Stimulated activated CD8-positive, alpha-beta memory T cell treated with anti-CD3 and anti-CD28 coated beads, Interleukin-7, amount 100 ng/mL, for 24 hours (primary cell): Measurements from ENCODE around the gene GRAMD2B.
"Not testable (repeated sequence)": the region's sequence is repeated elsewhere in the genome, so short reads cannot be mapped to it uniquely, and the experiment has no call there.

Experiments
- DNase-seq: peaks from one replicate; pipeline ENCODE4 v3.0.0-alpha.2; 2020; ENCODE audit warnings: low read depth

Gene GRAMD2B

DNA sequence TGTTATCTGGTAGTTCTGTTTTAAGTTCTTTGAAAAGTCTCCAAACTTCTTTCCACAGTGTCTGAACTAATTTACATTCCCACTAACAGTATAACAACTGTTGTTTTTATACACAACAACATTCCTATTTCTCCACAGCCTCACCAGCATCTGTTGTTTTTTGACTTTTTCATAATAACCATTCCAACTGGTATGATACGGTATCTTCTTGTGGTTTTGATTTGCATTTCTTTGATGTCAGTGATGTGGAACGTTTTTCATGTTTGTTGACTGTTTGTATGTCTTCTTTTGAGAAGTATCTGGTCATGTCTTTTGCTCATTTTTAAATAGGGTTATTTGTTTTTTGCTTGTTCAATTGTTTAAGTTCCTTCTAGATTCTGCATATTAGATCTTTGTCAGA is 12.6 kb upstream of the GRAMD2B start:
- DNase-seq, result no peak

DNA sequence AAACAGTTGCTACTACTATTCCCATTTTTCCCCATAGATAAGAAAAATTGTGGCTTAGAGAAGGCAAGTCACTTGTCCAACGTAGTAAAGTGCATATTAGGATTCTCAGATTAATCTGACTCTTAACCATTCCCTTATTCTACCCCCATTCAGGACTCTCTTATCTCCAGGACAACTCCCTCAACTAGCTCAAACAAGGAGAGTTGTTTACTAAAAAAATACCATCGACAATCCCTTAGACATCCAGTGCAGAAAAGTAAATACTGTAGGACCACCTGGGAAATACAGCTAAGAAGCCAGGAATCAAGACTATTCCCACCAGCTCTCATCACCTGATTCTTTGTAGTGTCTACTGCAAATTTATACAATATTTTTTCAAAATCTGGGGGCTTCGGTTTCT is 9.4 kb upstream of the GRAMD2B start:
- DNase-seq, result no peak

DNA sequence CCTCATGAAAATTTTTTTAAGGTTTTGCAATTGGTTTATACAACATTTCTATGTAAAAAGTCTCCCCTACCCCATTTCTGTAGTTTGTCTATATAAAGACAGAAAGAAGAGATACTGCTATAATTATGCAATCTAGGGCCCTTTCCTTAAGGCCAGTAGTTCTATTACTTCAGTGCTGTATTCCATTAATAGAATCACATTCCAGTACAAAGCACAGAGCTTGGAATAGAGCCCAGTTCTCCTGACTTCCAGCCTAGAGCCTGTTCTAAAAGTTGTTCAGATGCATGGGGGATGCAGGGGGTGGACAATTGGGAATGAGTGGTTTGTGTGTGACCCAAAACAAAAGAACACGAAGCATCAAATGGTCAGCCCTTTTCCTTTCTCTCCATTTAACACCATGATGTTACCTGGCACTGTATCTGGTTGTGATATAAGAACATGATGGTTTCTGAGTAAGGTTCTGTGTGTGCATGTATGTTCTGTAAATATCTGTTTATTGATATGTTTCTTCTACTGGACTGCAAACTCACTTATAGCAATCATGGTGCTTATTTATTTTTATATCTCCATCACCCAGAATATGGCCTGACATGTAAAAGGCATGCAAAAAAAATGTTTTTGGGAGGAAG is 8.2 kb upstream of the GRAMD2B start:
- no peak for DNase-seq

DNA sequence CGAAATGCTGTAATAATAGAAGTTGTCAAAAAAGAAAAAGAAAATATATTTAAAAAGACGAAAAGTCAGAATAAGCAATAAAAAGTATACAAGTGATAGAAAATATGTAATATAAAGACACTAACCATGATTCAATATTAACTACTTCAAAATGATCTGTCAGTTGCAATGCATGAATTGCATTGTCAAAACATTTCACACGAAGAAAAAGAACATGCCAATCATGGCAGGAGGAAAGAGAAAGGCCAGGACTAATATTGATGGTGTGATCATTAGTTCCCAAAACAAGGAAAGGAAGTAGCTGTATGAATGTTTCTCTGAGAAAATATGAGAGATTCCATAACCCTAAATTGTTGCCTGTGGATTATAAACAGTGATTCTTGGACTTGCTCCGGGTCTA is 7.4 kb upstream of the GRAMD2B start:
- DNase-seq, result no peak

DNA sequence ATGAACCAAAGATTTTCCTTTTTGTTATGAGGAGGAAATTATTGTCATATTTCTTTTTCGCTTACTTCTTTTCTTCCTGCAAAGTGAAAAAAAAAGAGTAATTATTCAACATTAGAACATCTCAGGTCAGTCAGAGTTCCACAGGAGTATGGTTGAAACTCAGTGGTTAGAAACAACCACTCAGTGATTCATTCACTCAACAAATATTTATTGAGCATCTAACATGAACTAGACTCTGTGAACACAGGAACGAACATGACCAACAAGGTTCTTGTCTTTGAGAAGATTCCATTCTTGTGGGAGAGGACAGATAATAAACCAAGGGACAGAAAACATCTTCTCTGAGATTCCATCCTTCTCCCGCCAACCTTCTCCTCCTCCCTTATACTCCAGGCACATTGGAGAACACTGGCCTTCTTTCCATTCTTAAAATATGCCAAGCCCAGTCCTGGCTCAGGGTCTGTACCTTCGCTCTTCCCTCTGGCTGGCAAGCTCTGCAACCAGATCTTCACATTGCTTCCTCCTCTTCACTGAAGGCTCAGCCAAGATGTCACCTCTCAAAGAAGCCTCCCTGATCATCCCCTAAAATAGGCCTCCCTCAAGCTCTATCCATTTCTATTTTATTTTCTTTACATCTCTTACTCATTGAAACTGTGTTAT is 6.8 kb upstream of the GRAMD2B start:
- no peak for DNase-seq

DNA sequence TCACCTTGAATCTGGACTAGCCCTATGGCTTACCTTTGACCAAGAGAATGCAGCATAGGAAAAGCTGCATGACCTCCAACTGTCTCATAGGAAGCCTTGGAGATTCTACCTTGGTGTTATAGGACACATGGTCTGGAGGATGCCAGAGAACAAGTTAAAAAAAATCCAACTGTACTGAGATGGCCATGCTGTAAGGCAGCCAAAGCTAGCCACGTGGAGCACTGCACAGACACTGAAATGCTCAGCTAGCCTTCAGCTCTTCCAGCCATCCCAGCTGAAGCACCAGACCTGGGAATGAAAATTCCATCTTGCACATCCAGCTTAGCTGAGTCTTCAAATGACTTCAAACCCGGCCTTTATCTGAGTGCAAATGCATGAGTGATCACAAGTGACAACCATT is 6.0 kb upstream of the GRAMD2B start:
- DNase-seq, result no peak

DNA sequence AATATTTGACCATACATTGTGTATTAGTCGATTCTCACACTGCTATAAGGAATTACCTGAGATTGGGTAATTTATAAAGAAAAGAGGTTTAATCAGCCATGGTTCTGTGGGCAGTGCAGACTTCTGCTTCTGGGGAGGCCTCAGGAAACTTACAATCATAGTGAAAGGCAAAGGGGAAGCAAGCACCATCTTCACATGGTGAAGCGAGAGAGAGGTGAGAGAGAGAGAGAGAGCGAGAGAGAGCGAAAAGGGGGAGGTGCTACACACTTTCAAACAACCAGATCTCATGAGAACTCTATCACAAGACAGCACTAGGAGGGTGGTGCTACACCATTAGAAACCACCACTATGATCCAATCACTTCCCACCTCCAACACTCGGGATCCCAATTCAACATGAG is 4.1 kb upstream of the GRAMD2B start:
- DNase-seq, result no peak

DNA sequence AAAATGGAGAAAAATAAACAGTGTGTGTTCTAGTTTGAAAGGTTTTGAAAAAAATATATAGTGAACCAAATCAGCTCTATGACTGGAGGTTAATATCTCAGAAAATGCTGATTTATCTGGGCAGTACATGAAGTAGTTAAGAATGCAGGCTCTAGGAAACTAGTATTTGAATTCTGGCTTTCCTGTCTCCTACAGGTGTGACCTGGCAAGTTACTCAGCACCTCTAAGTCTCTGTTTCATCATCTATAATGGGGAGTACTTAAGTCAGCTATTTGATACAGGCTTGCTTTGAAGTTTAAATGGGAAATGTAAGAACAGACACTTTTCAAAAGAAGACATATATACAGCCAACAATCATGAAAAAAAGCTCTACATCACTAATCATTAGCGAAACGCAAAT is 5.2 kb downstream of the GRAMD2B start:
- no peak for DNase-seq

DNA sequence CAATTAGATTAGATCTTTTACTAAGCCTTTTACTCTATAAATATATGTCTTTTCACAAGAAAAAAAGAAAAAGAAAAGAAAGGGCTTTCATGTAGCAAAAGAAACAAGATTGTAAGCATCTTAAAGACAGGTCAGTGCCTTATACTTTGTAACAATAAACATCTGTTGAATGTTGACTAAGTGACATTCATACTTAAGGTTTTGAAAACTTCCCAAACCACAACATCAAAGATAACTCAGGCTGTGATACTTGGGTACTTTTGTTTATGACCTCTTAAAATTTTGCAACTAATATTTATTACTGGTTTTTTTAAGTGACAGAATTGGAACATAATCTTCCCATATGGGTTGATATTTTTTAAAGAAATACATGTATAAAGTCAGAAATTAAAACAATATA is 7.4 kb downstream of the GRAMD2B start:
- DNase-seq, result no peak

DNA sequence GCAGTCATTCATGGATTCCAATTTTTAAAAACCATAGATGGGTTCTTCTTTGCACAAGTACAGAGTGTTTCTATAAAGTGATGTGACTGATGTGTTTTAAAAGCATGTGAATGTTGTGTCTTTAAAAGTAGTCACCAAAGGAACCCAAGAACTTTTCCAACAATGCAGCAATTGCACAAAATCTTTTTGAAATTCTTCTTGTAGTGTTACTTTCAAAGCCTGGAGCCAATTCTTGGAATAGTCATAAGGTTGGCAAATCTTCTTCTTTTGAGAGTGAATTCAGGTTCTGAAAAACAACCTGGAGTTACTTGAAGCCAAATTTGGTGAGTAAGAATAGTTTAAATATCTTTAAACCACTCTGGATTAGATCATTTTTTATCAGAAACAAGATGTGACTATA is 10.5 kb downstream of the GRAMD2B start:
- DNase-seq, result no peak

DNA sequence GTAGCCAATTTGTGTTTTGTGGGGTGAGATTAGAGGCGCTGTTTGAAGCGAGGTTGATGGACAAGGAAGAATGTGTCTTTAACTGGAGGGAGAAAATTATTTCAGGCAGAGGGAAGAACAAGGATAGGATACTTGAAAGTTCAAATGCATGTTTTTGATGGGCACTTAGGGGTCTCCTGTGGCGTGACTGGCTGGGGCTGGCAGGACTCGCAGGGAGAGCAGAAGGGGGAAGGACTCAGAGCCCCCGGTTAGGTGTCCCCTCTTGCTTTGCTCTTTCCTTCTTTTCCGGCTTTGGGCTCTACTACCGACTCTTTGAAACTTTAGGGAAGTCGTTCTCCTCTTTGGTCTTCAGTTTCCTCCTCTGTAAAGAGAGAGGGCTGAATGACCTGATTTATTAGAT is 12.1 kb downstream of the GRAMD2B start:
- DNase-seq, result no peak

DNA sequence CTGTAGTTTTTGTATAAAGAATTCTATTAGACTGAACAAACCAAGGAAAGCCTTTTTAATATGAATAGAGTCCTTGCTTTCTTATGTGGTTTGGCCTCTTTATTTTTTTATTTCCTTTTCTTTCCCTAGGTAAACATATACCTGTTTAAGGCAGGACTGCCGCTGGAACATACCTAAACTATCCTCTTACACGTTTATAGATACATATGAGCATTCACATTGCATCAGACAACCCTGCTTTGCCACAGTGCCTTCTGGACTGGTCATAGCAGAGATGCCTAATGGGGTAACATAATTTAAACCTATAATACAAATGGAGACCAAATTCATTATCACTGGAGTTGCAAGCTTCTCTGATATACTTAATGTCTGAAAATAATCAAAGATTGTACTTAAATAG is 12.5 kb downstream of the GRAMD2B start:
- no peak for DNase-seq

DNA sequence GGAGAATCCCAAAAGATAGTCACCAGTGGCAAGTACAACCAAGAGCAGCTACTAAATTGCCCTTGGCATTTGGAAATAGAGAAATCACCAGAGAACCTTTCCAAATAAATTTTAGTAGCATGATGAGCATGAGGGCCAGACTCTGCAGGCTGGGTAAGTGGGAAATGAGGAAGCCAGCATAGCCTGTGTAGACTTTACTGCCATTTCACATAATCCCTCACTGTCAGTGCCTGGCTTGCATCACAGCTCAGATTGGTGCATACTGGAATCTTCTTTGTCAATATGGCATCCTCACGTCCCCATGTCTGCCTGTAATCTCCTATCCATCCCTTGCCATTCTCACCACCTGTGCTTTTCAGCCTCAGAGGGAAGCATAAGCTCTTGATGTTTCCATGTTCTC is 14.5 kb downstream of the GRAMD2B start:
- no peak for DNase-seq

DNA sequence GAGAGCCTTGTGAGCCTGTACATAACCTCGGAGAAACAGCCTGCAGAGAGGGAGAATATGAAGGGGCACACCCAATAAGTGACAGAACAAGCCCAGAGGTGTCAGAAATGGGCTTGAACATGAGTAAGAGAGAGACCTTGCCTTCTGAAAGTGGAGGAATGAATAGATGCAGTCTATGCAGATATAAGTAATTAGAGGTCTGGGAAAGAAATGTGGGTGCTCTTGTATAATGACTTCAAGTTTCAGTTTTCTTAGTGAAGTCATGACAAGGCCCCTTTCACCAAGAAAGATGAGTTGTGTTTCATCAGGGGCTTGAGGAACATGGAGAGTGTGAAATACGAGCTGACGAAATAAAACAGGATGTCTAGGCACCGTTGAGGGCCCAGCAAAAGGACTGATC is 15.1 kb downstream of the GRAMD2B start:
- DNase-seq, result no peak

DNA sequence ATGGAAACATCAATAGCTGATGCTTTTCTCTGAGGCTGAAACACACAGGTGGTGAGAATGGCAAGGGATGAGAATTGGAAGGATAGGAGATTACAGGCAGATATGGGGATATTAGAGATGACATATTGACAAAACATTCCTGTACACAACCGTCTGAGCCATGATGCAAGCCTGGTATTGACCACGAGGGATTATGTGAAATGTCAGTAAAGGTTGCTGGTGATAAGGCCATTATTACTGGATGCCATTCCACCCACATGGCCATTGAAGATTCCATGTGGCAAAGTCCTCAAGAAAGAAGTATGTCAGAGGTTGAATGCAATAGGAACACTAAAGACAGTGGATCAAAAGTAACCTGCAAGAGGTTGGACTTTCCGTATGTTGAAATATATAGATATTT is 15.7 kb downstream of the GRAMD2B start:
- no peak for DNase-seq

DNA sequence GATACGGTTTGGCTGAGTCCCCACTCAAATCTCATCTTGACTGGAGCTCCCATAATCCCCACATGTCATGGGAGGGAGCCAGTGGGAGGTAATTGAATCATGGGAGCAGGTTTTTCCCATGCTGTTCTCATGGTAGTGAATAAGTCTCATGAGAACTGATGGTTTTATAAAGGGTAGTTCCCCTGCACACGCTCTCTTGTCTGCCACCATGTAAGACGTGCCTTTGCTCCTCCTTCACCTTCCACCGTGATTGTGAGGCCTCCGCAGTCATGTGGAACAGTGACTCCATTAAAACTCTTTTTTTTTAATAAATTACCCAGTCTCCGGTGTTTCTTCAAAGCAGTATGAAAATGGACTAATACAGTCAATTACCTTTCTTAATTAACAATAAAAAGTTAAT is 16.5 kb downstream of the GRAMD2B start:
- DNase-seq, result not testable (repeated sequence)

DNA sequence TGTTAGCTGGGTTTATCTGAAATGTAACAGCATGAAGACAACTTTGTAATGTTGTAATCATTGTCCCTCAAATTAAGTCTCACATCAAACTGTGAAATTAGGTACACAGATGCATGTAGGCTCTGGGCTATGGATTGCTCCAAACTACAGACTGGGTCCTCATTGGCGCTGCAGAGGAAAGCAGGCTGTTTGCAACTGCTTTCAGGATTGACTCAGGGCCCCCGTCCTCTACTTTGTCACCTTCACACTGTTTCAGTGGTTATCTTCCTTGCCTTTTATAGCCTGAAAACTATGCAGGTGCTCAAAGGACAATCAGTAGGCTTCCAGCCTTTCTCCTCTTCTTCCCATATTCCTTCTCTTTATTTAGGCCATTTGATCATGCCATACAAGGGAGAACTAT is 18.0 kb downstream of the GRAMD2B start:
- DNase-seq, result no peak

DNA sequence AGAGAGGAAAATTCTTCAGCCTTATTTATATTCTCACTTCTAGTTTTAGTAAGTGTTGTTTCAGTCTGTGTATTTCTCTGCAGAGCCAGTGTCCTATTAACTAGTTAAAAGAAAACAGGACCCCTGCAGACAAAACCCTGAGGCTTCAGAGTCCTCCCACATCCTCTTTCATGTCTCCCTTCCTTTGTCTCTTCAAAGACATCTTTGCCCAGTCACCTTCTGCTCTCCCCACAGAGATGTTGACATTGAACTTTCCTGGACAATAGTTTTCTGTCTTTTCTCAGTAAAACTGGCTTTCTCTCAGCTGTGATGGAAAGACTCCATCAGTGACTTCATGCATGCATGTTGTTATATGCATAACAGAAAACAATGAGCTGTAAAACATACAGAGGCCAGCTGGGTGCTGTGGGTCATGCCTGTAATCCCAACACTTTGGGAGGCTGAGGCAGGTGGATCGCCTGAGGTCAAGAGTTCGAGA is 20.2 kb downstream of the GRAMD2B start:
- no peak for DNase-seq

DNA sequence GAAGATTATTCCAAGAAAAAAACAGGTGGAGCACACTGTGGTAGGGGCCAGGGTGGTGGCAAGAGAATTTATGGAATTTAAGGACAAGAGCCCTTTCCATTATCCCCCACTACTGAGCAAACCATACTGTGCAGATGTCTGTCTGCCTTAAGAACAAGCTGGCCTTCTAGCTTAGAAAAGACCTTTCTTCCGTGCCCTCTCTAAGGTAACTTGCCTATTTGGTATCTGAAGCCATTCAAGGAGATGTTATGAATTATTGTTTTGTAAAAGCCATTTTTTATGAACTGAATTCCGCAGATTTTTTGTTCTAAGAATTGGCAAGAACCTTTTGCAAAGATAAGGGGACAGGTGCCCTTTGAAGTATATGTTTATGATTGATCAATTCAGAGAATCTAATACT is 20.9 kb downstream of the GRAMD2B start:
- no peak for DNase-seq

DNA sequence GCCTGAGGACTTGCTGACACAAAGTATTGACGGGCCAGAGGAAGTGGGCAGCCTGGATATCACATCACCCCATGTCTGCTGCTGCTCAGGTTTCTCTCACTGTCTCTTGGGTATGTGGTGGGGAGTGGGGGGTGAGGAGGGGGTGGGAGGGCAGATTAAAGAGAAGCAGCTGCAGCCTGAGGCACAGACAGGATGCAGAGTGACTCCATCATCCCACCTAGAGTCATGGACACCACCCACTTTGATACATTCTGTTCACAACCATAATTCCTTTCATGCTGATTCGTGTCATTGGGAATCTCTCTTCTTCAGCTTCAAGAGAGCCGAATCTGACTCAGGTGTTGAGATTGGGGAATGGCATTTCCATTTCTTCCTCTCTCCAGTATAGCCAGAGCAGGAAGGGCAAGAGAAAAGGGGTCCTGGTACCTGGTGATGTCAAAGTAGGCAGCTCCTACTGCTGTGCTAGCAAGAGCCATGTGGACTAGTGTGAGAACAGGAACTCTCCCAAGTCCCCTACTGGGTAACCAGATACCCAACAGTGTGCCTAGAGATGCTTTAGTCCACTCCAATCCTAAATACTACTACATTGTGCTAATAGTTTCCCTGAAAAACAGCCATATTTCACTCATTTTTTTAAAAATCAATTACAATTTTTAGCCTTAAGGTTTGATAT is 22.4 kb downstream of the GRAMD2B start:
- no peak for DNase-seq

DNA sequence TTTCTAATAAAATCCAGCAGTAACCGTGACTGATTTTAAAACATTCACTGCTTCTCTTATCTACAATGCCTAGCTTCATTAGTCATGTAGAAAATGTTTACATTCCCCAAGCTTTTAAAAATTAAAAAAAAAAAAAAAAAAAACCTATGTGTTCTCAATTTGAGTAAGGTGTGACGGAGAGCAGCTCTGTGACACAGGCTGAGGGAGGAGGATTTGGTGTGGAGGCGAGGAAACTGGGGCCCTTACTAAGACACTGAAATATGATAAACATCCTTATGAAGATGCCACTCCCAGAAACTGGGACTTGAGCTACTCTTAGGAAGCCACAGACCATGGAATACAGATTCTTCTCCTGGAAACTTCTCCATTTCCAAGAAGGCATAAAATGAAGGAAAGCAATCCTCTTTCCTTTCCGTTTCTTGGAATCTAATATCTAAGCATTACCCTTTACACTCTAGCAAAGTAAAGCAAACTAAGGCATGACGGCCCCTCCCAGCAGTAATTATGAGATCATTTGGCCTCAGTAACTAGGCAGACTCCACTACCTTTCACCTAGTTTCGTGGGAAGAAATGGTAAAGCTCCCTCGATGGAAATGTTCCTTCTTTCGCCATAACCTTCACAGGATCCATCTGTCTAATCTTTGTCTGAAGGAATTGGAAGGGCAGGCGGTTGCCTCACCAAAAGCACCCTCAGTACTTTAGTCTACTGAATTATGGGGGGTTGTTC is 23.5 kb downstream of the GRAMD2B start:
- DNase-seq, result no peak

DNA sequence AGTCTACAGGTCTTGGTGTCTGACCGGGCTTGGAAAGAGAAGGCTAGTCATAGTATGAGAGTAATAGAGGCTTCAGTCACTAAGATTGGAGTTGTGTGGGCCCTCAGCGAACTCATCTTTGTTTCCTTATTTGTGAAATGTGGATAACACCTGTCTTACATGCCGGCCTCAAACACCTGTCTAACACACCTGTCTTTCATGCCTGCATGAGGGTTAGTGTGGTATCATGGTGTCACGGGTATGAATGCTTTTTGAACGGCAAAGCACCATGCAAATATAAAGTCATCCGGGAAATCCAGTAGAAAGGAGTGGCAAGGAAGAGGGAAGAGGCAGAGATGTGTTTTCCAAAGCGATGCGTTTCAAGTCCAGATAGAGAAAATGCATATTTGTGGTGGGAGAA is 25.5 kb downstream of the GRAMD2B start:
- DNase-seq, result no peak

DNA sequence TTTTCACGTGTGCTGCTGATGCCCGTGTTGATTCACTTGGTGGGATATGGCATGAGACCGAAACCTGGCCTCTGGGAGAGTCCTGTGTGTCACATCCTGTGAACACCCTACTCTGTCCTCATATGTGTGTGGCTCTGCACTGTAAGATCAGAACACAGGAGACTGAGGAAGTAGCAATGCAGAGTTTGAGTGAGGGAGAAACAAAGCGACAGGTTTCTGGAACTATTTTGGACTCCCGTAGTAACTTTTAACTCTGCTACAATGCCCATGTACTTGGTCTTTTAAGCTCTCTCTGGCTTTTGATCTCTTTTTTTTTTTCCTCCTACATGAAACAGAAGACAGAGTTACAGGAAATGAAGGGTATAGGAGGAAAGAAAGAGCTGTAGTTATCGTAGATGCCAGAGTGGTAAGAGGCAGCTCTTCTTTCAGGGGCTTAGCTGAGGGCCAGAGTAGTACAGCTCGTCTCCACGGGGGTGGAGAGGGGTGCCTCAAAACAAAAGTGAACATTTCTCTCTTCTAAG is 26.6 kb downstream of the GRAMD2B start:
- peak; percentile 24 for DNase-seq
